Measurements from ENCODE around the gene ETV6.
A peak's percentile ranks its signal among the peaks of the same experiment; 100 is the strongest.

The ETV6 gene

DNA sequence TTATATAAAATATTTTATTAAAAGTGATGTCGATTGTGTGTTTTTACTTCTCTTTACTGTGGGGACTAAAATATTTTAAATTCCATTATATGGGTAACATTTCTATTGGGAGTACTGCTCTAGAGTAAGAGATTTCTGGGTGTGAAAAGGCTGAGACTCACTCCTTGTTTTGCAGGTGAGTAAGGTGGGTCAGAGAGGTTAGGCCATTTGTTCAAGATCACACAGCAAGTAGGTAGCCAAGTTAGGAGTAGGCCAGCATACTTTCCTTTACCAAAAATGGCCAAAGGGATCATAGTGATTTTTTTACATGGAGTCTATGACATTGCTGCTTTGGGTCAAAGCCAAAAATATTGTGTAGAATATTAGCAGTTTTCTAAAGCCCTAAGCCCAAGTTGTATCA is 138.0 kb downstream of the ETV6 start:
- TF ChIP-seq, protein P1, sequence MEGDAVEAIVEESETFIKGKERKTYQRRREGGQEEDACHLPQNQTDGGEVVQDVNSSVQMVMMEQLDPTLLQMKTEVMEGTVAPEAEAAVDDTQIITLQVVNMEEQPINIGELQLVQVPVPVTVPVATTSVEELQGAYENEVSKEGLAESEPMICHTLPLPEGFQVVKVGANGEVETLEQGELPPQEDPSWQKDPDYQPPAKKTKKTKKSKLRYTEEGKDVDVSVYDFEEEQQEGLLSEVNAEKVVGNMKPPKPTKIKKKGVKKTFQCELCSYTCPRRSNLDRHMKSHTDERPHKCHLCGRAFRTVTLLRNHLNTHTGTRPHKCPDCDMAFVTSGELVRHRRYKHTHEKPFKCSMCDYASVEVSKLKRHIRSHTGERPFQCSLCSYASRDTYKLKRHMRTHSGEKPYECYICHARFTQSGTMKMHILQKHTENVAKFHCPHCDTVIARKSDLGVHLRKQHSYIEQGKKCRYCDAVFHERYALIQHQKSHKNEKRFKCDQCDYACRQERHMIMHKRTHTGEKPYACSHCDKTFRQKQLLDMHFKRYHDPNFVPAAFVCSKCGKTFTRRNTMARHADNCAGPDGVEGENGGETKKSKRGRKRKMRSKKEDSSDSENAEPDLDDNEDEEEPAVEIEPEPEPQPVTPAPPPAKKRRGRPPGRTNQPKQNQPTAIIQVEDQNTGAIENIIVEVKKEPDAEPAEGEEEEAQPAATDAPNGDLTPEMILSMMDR (IDR thresholded peaks at IDR 0.05; ENCODE audit: low read depth, low read length, missing control alignments): no peak
- DNase-seq (ENCODE audit: low read depth): no peak
- H3K4me3 ChIP-seq (ENCODE audit: low read depth, low read length): no peak overlapping the region
- in situ Hi-C loops (cut with HindIII; ENCODE audit: low sequenced_read_pairs): no loop called here

DNA sequence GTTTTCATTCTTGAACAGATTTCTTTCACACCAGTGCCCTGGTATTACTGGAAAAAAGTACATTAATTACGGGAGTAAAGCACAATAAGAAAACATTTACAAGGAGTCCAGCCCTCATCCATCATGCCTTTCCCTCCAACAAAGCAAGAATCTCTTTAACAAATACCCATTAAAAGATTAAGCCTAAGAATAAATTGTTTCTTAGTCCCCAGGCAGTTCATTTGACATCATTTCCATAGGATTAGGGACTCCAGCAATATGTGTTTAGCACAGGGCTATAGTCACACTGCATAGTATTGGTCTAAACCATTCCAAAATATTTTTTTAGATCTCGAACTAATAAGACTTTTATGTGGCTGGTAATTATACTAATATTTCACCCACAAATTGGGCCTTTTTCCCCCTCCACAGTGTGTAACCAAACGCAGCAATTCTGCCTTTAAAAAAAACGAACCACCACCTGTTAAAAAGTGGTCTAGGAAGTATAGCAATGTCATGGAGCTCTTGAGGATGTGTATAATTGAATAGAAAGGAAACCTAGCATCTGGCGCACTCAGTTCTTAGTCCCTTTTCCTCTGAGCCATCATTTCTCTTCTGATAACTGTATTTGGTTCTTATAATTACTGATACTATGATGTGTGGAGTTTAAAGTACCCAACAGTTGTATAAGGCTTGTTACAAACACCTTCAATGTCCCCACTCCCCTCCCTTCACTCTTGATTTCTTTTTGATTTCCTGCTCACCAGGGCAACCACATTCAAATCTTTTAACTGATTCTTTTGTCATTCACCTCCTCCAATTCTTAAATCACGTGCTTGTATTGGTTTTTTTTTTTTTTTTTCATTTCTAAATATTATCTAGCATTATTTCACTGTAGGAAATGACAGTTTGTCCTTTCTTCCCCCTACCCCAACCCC is 138.7 kb downstream of the ETV6 start:
- in situ Hi-C loops (cut with HindIII; ENCODE audit: low sequenced_read_pairs): no loop called here
- no peak overlapping the region for H3K4me3 ChIP-seq (ENCODE audit: low read depth, low read length)
- TF ChIP-seq, protein P1 (IDR thresholded peaks at IDR 0.05; ENCODE audit: low read depth, low read length, missing control alignments): no peak
- DNase-seq (ENCODE audit: low read depth): no peak

DNA sequence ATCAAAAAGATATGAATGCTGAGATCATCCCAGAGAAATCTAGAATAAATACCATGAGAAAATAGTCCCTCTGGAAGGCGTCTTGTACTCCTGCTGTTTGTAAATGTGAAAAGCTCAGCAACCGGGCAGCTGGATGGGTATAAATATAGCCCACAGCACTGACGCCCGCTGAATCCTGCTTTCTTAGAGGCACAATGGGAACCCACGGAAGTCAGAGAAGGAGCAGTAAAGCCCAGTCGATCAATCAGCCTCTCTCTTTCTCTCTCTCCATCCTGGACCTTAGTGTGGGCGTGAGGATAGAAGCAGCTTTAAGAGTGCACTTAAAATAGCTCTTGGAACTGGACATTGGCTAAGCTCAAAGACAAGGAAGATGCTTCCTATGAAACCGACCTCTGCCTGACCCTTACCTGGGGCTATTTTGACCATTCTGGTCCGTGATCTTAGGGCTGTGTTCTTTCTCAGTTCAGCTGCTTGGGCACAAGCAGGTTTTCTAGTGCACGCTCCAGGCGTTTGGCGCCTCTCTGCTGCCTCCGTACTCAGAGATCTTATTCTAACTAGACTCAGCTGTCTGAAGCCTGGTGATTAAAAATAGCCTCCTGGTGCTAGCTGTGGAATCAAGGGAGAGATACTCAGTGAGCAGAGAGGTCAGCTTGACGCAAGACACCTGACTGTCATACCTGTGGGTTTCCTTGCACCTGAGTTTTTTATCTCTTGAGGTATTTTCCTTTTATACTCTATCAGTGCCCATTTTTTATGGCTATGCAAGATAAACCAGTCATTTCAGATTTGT is 144.6 kb downstream of the ETV6 start:
- TF ChIP-seq, protein P1 (IDR thresholded peaks at IDR 0.05; ENCODE audit: low read depth, low read length, missing control alignments): no peak
- no peak for DNase-seq (ENCODE audit: low read depth)
- in situ Hi-C loops (cut with HindIII; ENCODE audit: low sequenced_read_pairs): no loop called here
- H3K4me3 ChIP-seq (ENCODE audit: low read depth, low read length): no peak overlapping the region

DNA sequence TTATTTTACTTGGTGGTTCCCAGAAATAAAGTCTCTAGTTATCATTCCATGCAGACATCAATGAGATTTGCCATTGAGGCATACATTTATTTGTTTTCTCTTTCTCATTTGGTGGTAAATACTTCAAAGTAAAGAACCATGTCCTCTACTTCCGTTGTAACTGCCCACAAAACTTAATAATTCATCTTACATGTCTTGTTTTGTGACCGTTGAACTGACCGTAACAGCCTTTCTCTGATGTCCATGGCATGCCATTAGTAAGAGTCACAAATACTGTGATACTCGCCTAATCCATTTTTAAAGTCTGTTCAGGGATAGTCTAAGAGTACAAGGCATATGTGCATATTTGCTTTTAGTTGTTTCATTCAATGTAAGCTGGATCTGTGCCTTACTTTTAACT is 145.3 kb downstream of the ETV6 start:
- TF ChIP-seq, protein P1 (IDR thresholded peaks at IDR 0.05; ENCODE audit: low read depth, low read length, missing control alignments): no peak
- no peak for DNase-seq (ENCODE audit: low read depth)
- H3K4me3 ChIP-seq (ENCODE audit: low read depth, low read length): no peak overlapping the region
- in situ Hi-C loops (cut with HindIII; ENCODE audit: low sequenced_read_pairs): no loop called here

DNA sequence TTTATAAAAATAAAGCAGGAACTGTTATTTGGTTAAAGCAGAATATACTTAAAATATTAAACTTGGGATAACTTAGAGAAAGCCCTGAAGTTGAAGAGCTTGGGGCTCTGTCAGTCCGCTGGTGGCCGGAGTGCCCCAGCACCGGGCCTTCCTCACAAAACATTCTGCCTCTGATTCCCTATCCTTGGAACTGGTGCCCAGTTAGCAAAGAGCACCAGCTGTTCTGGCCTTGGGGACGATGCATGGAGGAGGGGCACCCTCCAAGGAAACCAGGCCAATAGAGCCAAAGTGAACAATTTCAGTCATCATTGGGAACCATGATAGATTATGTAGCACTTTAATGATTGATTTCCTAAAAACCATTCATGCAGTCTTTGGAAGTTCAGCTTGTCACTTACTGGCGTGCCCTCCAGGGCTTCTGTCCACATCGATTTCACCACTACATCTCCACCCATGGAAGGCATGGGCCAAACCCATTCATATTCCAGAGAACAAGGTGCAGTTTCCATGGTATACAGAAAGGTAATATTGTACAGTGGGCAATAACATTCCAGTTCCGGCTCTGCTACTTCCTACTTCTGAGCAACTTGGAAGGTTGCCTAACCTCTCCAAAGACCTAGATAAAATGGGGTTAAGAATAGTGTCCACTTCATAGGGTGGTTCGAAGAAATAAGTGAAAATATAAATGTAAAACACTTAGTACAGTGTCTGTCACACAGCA is 145.9 kb downstream of the ETV6 start:
- TF ChIP-seq, protein P1 (IDR thresholded peaks at IDR 0.05; ENCODE audit: low read depth, low read length, missing control alignments): no peak
- no peak for DNase-seq (ENCODE audit: low read depth)
- no peak overlapping the region for H3K4me3 ChIP-seq (ENCODE audit: low read depth, low read length)
- in situ Hi-C loops (cut with HindIII; ENCODE audit: low sequenced_read_pairs): no loop called here

DNA sequence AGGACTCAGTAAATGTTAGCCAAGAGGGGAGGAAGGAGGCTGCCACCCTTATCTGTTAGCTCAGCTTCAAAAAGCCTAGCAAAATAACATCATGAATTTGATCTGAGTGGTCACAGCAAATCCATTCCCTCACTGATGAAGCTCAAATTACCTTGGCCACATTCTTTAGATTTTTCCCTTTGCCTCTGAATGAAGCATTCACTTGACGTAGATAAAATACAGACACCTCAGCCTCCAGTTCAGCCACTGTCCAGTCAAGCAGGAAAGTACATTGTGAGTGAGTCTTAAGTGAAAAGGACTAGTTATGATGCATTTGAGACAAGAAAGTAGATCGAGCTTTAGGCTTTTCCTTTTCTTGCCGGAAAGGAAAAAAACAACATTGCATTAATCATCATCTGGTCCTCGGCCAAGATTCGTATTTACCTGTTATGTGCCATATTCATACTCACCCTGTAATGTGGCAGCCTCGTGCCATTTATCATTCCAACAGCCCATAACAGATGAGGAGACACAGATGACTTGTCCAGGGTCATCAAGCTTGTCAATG is 146.5 kb downstream of the ETV6 start:
- no peak overlapping the region for H3K4me3 ChIP-seq (ENCODE audit: low read depth, low read length)
- TF ChIP-seq, protein P1 (IDR thresholded peaks at IDR 0.05; ENCODE audit: low read depth, low read length, missing control alignments): no peak
- in situ Hi-C loops (cut with HindIII; ENCODE audit: low sequenced_read_pairs): no loop called here
- peak; percentile 87 for DNase-seq (ENCODE audit: low read depth)

All from astrocyte of the cerebellum (primary cell).